KMS-11 (cell line): Measurements from ENCODE around the gene MGME1.

Experiments used
- H2AFZ ChIP-seq: fragments of 200-600 bp; sonication (generic); 2 replicates; pipeline ENCODE4 v1.6.1; 2016; ENCODE audit warnings: antibody characterized with exemption, mixed run types, low read depth
- H3K27ac ChIP-seq: fragments of 200-600 bp; sonication (generic); 2 replicates; pipeline ENCODE4 v1.6.1; 2016; ENCODE audit warnings: mild to moderate bottlenecking, mixed run types
- H3K27me3 ChIP-seq: fragments of 200-600 bp; sonication (generic); 2 replicates; pipeline ENCODE4 v1.6.1; 2017; ENCODE audit warnings: mild to moderate bottlenecking, low read depth, mixed run types, moderate library complexity; ENCODE audit not compliant: insufficient read depth
- H3K36me3 ChIP-seq: fragments of 200-600 bp; sonication (generic); 2 replicates; pipeline ENCODE4 v1.6.1; 2017; ENCODE audit warnings: mild to moderate bottlenecking, mixed run types; ENCODE audit not compliant: insufficient read depth
- H3K4me1 ChIP-seq: fragments of 200-600 bp; sonication (generic); 2 replicates; pipeline ENCODE4 v1.6.1; 2016; ENCODE audit warnings: mild to moderate bottlenecking, low read depth, mixed run types; ENCODE audit not compliant: poor library complexity, severe bottlenecking
- H3K4me2 ChIP-seq: fragments of 200-600 bp; sonication (generic); 2 replicates; pipeline ENCODE4 v1.7.0; 2016; ENCODE audit warnings: mild to moderate bottlenecking, mixed run types
- H3K4me3 ChIP-seq: fragments of 200-600 bp; sonication (generic); IDR thresholded peaks from 2 replicates; pipeline ENCODE4 v1.6.1; 2017; ENCODE audit warnings: low read depth, low read length, mixed read lengths; ENCODE audit not compliant: insufficient read depth
- H3K79me2 ChIP-seq: fragments of 200-600 bp; sonication (generic); 2 replicates; pipeline ENCODE4 v1.6.1; 2016; ENCODE audit warnings: low read depth, mixed run types; ENCODE audit not compliant: insufficient read depth
- H3K9ac ChIP-seq: fragments of 200-600 bp; sonication (generic); 2 replicates; pipeline ENCODE4 v1.6.1; 2016; ENCODE audit warnings: mild to moderate bottlenecking, mixed run types
- H4K20me1 ChIP-seq: fragments of 200-600 bp; sonication (generic); 2 replicates; pipeline ENCODE4 v1.6.1; 2016; ENCODE audit warnings: mild to moderate bottlenecking, mixed run types; ENCODE audit not compliant: insufficient read depth
- TF ChIP-seq, protein P1 (sequence below): fragments of 200-600 bp; sonication (generic); conservative IDR thresholded peaks from 2 replicates; pipeline ENCODE4 v1.6.1; 2017; ENCODE audit warnings: low read depth, mild to moderate bottlenecking, antibody characterized with exemption, low read length, moderate library complexity, mixed read lengths

MGME1 gene

GRCh38 chr20:17955302-17955701, 13.5 kb upstream of the MGME1 start:
- Histone ChIP-seq H3K4me1 (peaks cover 66% of the 10 kb centered on the region), H3K27me3 (no peaks in the 10 kb centered on the region), H4K20me1 (peaks cover 45% of the 10 kb centered on the region), H3K36me3 (peaks cover 13% of the 10 kb centered on the region; the same call in 1 of the 2 replicates), H3K27ac (no peak overlapping the region), H3K79me2 (peaks cover 86% of the 10 kb centered on the region), H3K4me3 (no peak overlapping the region), H2AFZ (no peak overlapping the region), H3K9ac (no peak overlapping the region), H3K4me2 (no peak overlapping the region)
- TF ChIP-seq, protein P1, sequence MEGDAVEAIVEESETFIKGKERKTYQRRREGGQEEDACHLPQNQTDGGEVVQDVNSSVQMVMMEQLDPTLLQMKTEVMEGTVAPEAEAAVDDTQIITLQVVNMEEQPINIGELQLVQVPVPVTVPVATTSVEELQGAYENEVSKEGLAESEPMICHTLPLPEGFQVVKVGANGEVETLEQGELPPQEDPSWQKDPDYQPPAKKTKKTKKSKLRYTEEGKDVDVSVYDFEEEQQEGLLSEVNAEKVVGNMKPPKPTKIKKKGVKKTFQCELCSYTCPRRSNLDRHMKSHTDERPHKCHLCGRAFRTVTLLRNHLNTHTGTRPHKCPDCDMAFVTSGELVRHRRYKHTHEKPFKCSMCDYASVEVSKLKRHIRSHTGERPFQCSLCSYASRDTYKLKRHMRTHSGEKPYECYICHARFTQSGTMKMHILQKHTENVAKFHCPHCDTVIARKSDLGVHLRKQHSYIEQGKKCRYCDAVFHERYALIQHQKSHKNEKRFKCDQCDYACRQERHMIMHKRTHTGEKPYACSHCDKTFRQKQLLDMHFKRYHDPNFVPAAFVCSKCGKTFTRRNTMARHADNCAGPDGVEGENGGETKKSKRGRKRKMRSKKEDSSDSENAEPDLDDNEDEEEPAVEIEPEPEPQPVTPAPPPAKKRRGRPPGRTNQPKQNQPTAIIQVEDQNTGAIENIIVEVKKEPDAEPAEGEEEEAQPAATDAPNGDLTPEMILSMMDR = no peak

DNA sequence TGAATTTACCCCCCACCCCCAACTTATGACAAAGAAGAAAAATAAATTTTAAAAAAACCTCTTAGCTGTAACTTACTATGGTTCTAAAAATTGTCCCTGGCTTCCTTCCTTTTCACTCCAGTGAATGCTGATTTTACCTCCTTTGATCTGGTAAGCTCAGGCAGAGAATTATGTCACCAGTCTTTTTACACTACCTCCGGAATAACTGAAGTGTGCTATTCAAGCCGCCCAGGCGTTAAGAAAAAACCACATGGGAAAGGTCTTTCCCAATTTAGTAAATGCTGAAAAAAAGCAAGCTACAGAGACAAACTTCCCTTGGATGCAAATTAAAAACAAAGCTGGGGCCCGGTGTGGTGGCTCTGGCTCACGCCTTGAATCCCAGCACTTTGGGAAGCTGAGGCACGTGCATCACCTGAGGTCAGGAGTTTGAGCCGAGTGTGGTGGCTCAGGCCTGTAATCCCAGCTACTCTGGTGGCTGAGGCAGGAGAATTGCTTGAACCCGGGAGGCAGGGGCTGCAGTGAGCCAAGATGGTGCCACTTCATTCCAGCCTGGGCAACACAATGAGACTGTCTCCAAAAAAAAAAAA, 12.6 kb upstream of the MGME1 start:
- H3K27me3 ChIP-seq = no peaks in the 10 kb centered on the region
- H4K20me1 ChIP-seq = peaks cover 52% of the 10 kb centered on the region
- H3K36me3 ChIP-seq = peaks cover 13% of the 10 kb centered on the region; the same call in 1 of the 2 replicates
- no peak overlapping the region for H3K9ac ChIP-seq
- TF ChIP-seq, protein P1 = no peak
- peak overlapping the region; percentile 9; the same call in 1 of the 2 replicates for H3K27ac ChIP-seq
- no peak overlapping the region for H3K4me2 ChIP-seq
- H3K79me2 ChIP-seq = peaks cover 95% of the 10 kb centered on the region
- H2AFZ ChIP-seq = no peak overlapping the region
- no peak overlapping the region for H3K4me3 ChIP-seq
- H3K4me1 ChIP-seq = peaks cover 67% of the 10 kb centered on the region

DNA sequence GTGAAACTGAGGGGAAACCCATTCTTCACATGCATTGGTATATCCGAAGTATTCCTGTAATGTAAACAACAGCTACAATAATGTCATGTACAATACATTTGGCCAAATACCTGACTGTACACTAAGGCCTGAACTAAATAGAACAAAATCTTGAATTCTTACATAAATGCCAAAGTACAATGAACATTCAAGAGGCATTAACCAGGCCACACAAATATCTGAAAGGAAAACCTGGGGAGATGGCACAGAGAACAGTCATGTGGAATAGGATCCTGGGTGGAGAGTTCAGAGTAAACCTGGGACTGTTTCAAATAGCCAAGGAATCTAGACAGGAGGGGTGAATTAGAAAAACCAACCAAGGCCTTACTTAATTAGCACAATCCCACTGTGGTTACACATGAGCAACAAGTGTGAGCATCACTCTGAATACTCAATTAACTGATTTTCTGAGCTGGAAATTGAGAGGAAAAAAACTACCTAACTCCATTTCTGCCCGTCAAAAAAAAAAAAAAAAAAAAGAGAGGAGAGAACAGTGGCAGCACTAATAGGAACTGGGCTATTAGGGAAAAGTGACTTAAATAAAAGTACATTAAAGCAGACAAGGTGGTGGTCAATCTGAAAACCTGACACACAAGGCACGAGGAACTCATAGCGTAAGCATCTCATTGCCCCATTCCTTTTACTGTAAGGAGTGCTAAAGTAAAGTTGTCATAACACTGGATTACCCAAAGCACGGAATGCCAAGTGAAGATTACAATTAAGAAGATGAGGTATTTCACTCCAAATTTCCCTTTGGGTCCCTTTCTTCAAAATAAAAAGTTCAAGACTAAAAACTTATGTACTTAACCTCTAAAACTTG, 11.1 kb upstream of the MGME1 start:
- Histone ChIP-seq H3K27ac (no peak overlapping the region), H3K79me2 (peaks cover 100% of the 10 kb centered on the region), H3K4me1 (peaks cover 69% of the 10 kb centered on the region), H3K4me2 (no peak overlapping the region), H3K4me3 (no peak overlapping the region), H2AFZ (no peak overlapping the region), H3K36me3 (peaks cover 9% of the 10 kb centered on the region; the same call in 1 of the 2 replicates), H4K20me1 (peaks cover 62% of the 10 kb centered on the region), H3K27me3 (no peaks in the 10 kb centered on the region), H3K9ac (no peak overlapping the region)
- TF ChIP-seq, protein P1 = no peak

DNA sequence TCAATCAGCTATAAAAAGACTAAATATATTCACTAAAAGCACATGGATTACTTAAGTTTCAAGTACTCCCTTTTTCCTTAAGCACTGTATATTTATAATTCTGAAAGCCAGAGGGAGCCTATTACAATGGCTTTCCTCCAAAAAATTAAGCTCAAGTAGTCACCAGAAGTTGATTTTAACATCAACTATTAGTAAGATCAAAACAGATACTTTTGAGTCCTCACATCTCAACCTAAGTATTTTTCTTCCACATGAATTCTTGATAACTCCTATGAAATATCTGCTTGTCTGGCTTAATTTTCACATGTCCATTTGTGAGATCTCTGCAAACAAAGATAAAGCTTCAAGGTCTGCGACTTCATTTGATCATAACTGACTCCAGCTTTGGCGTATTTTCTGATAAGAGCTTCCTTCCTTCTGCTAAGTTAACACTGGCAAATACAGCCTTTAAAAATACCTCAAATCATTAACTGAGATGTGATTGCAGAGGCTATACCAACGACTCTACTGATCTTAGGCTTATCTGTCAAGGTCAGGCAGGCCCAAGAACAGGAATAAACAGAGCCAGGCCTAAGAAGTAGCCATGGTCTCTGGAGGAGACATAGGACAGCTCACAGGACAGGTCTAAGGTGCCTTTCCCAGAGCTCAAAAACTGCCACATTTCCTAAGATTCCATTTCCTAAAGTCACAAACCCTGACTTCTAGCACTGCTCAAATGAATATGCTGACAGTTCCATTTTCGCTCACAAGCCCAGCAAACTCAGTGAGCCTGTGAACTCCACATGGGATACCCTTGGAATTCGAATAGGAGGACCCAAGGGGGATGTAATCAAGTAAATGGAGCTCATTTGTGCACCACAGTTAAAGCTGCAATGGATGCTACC, 10.2 kb upstream of the MGME1 start:
- Histone ChIP-seq H3K27ac (peak overlapping the region; percentile 39; the same call in 1 of the 2 replicates), H3K36me3 (peaks cover 6% of the 10 kb centered on the region; the same call in 1 of the 2 replicates), H3K9ac (no peak overlapping the region), H3K27me3 (no peaks in the 10 kb centered on the region), H3K79me2 (peaks cover 100% of the 10 kb centered on the region), H3K4me3 (no peak overlapping the region), H3K4me2 (peak overlapping the region; percentile 2; the same call in 1 of the 2 replicates), H4K20me1 (peaks cover 64% of the 10 kb centered on the region), H2AFZ (no peak overlapping the region), H3K4me1 (peaks cover 70% of the 10 kb centered on the region)
- TF ChIP-seq, protein P1 = no peak
